Astrocyte of the spinal cord (primary cell): Measurements from ENCODE around the gene PCDHGC3.
A peak's percentile ranks its signal among the peaks of the same experiment; 100 is the strongest.

Experiments
- DNase-seq: peaks from one replicate; pipeline ENCODE4 v3.0.0; 2011; ENCODE audit warnings: low read depth, low spot score
- H3K4me3 ChIP-seq: 2 replicates; pipeline ENCODE4 v1.5.1; 2011; ENCODE audit warnings: low read depth, mild to moderate bottlenecking, low read length, moderate library complexity
- in situ Hi-C: cut with HindIII; loops from 2 replicates; pipeline ENCODE4 v1.10.0; 2017; ENCODE audit warnings: low sequenced_read_pairs
- TF ChIP-seq, protein P1 (sequence below): IDR thresholded peaks from 2 replicates; pipeline ENCODE4 v1.5.1; 2012; ENCODE audit warnings: low read depth, mild to moderate bottlenecking, low read length, inconsistent platforms

Gene PCDHGC3

DNA sequence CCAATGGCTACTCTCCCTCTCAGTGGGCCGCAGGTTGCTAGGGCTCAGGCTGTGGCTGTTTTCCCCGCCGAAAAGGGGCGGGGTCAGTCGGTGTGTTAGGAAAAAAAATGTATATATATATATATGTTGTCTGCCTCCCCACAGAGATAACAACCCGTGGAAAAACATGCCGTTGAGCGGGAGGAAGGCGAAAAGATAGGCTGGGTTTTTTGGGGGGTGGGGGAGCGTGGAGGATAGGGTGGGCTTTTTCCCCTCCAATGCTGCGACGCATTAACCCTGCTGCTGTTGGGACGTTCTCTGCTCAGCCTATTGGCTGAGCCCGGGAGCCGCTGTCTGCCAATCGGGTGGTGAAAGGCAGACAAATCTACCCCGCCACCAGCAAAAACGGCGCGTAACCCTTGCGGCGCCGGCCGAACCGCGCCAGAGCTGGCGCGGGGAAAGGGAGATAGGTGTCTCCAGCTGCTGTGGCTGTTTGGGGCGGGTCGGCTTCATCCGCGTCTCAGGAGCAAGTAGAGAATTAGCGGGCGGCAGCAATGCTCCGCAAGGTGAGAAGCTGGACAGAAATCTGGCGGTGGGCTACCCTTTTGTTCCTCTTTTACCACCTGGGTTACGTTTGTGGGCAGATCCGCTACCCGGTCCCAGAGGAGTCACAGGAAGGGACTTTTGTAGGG is 9.0 kb downstream of the PCDHGC3 start, which contains the start of gene PCDHGC4:
Gene PCDHGC4 (plus strand): TSS at position 390 of the 671 bp plus-strand sequence. CDS start 144 bp downstream, at position 534.
- DNase-seq: peak; percentile 42
- TF ChIP-seq, protein P1, sequence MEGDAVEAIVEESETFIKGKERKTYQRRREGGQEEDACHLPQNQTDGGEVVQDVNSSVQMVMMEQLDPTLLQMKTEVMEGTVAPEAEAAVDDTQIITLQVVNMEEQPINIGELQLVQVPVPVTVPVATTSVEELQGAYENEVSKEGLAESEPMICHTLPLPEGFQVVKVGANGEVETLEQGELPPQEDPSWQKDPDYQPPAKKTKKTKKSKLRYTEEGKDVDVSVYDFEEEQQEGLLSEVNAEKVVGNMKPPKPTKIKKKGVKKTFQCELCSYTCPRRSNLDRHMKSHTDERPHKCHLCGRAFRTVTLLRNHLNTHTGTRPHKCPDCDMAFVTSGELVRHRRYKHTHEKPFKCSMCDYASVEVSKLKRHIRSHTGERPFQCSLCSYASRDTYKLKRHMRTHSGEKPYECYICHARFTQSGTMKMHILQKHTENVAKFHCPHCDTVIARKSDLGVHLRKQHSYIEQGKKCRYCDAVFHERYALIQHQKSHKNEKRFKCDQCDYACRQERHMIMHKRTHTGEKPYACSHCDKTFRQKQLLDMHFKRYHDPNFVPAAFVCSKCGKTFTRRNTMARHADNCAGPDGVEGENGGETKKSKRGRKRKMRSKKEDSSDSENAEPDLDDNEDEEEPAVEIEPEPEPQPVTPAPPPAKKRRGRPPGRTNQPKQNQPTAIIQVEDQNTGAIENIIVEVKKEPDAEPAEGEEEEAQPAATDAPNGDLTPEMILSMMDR: no peak
- in situ Hi-C loops: no loop called here
- H3K4me3 ChIP-seq: peak within 1 kb of the TSS; percentile 27

DNA sequence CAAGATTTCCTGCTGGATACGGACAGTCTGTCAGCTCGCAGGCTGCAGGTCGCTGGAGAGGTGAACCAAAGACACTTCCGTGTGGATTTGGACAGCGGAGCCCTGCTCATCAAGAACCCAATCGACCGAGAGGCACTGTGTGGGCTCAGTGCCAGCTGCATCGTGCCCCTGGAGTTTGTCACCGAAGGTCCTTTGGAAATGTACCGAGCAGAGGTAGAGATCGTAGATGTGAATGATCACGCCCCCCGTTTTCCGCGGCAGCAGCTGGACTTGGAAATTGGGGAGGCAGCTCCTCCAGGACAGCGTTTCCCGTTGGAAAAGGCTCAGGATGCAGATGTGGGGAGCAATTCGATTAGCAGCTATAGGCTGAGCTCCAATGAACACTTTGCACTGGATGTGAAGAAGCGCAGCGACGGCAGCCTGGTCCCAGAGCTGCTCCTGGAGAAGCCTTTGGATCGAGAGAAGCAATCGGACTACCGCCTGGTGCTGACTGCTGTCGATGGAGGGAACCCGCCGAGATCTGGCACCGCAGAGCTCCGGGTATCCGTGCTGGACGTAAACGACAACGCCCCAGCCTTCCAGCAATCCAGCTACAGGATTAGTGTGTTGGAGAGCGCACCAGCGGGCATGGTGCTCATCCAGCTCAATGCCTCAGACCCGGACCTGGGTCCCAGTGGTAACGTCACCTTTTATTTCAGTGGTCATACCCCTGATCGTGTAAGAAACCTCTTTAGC is 9.7 kb downstream of the PCDHGC3 start:
- H3K4me3 ChIP-seq: peak overlapping the region; percentile 27
- TF ChIP-seq, protein P1: no peak
- in situ Hi-C loops: no loop called here

DNA sequence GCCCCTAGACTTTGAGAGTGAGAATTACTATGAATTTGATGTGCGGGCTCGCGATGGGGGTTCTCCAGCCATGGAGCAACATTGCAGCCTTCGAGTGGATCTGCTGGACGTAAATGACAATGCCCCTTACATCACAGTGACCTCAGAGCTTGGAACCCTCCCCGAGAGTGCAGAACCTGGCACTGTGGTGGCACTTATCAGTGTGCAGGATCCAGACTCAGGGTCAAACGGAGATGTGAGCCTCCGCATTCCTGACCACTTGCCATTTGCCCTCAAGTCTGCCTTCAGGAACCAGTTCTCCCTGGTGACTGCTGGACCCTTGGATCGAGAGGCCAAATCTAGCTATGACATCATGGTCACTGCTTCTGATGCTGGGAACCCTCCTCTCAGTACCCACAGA is 10.3 kb downstream of the PCDHGC3 start:
- in situ Hi-C loops: no loop called here
- DNase-seq: no peak
- no peak overlapping the region for H3K4me3 ChIP-seq
- TF ChIP-seq, protein P1: no peak

More for the DNA sequence above, 9.7 kb downstream of the PCDHGC3 start:
- DNase-seq: no peak

DNA sequence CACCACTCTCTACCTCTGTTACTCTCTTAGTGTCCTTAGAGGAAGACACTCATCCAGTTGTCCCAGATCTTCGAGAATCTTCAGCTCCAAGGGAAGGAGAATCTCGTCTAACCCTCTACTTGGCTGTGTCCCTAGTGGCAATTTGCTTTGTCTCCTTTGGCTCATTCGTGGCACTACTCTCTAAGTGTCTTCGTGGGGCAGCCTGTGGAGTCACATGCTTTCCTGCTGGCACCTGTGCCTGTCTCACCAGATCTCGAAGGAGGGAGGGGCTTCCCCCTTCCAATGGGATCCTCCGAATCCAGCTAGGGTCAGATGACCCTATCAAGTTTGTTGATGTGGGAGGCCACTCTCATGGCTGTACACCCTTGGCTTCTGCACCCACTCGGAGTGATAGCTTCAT is 11.4 kb downstream of the PCDHGC3 start:
- no peak for DNase-seq
- in situ Hi-C loops: no loop called here

DNA sequence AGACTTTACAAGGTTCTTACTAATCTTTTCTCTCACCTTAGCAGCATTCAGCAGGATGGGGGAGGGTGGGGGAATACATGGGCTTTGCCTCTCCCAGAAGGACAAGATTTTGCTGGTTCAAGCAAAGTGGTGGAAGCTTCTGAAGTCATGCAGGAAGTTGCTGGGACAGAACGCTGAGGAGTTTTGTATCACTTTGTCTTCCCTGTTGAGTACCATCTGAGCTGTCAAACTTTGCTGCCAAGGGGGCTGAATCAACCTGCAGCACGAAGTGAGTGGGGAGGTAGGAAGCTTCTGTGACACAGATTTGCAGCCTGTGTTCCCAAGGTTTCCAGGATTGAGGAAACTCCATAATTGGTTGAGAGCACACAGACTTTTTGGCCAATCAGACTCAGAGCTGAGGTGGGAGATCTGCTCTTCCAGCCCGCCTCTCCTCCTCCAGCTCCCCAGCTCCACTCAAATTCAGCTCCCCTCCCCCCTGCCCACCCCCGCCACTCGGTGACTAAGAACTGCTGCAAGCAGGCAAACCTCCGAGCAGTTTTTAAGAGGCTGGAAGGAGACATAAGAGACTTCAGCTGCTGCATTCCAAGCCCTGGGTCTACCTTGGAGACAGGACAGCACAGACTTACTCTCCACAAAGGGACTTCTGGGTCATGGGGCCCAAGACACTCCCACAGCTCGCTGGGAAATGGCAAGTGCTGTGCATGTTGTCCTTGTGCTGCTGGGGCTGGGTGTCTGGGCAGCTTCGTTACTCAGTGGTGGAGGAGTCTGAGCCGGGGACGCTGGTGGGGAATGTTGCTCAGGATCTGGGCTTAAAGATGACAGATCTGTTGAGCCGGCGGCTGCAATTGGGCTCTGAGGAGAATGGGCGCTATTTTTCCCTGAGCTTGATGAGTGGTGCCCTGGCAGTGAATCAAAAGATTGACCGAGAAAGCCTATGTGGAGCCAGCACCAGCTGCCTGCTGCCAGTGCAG is 13.1 kb downstream of the PCDHGC3 start, which contains the start of gene PCDHGC5:
Gene PCDHGC5 (plus strand): TSS at position 491 of the 971 bp plus-strand sequence. CDS start 160 bp downstream, at position 651.
- in situ Hi-C loops: no loop called here
- TF ChIP-seq, protein P1: no peak
- no peak within 1 kb of the TSS for H3K4me3 ChIP-seq
- DNase-seq: peak; percentile 80

More for the DNA sequence above, 11.4 kb downstream of the PCDHGC3 start:
- no peak overlapping the region for H3K4me3 ChIP-seq
- TF ChIP-seq, protein P1: no peak

DNA sequence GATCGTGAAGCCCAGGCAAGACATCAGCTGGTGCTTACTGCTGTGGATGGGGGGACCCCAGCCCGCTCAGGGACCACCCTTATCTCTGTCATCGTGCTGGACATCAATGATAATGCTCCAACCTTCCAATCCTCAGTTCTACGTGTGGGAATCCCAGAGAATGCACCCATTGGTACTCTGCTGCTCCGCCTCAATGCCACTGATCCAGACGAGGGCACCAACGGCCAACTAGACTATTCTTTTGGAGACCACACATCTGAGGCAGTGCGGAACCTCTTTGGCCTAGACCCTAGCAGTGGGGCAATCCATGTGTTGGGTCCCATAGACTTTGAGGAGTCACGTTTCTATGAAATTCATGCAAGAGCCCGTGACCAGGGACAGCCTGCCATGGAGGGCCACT is 14.1 kb downstream of the PCDHGC3 start:
- in situ Hi-C loops: no loop called here
- TF ChIP-seq, protein P1: no peak
- DNase-seq: no peak
- H3K4me3 ChIP-seq: no peak overlapping the region
